ENCODE data around the gene ATP2B1. TPM values are rescaled to one million over a fixed set of nuclear protein-coding genes. Genes with fewer than 3 reads are reported as not detected.

Gene ATP2B1
- total and polyA plus RNA-seq, 2 of the 13 experiments (the other 11 are each of a cell fraction or from before 2014, with no cell fraction given) = 12.1 to 60.2 TPM

GRCh38 chr12:89698607-89699006 lies 10.0 kb downstream of the ATP2B1 start:
- intact Hi-C loops (cut with micrococcal nuclease; ENCODE audit: unreplicated experiment) (no loop called here), in situ Hi-C loops (cut with HindIII; ENCODE audit: extremely low pct_ligation_motif_present, low pct_unique_long_range_greater_than_20kb) (no loop called here)
- H3K79me2 ChIP-seq (ENCODE audit: insufficient read depth, low read length) = peaks cover 99% of the 10 kb centered on the region
- CTCF ChIA-PET (ENCODE audit: low intra/inter-chr PET ratio, low total read pairs) = no interaction called here
- no peak overlapping the region for H3K4me3 ChIP-seq (replicated peaks in 1 of 3; ENCODE audit: insufficient read depth in 1 of 3, low read depth in 2 of 3, low read length in 3 of 3)
- TF ChIP-seq ZNF101 (CRISPR knock-in tag; IDR thresholded peaks at IDR 0.05; ENCODE audit: borderline replicate concordance, low read depth) = no peak
- no peak for TF ChIP-seq ZBTB37 (CRISPR knock-in tag; IDR thresholded peaks at IDR 0.05)
- no peak for TF ChIP-seq RFX1 (IDR thresholded peaks at IDR 0.05)
- TF ChIP-seq ZXDC (CRISPR knock-in tag; IDR thresholded peaks at IDR 0.05) = no peak
- no peak for TF ChIP-seq SRF (IDR thresholded peaks at IDR 0.05; ENCODE audit: low read depth, low read length)
- TF ChIP-seq TAF1 (CRISPR knock-in tag; IDR thresholded peaks at IDR 0.05) = no peak
- TF ChIP-seq ZNF607 (CRISPR knock-in tag; IDR thresholded peaks at IDR 0.05; ENCODE audit: borderline replicate concordance) = no peak
- TF ChIP-seq PHF21A (CRISPR knock-in tag; IDR thresholded peaks at IDR 0.05) = no peak
- no peak for TF ChIP-seq DNMT3B (CRISPR knock-in tag; conservative IDR thresholded peaks at IDR 0.05)
- TF ChIP-seq, protein P1, sequence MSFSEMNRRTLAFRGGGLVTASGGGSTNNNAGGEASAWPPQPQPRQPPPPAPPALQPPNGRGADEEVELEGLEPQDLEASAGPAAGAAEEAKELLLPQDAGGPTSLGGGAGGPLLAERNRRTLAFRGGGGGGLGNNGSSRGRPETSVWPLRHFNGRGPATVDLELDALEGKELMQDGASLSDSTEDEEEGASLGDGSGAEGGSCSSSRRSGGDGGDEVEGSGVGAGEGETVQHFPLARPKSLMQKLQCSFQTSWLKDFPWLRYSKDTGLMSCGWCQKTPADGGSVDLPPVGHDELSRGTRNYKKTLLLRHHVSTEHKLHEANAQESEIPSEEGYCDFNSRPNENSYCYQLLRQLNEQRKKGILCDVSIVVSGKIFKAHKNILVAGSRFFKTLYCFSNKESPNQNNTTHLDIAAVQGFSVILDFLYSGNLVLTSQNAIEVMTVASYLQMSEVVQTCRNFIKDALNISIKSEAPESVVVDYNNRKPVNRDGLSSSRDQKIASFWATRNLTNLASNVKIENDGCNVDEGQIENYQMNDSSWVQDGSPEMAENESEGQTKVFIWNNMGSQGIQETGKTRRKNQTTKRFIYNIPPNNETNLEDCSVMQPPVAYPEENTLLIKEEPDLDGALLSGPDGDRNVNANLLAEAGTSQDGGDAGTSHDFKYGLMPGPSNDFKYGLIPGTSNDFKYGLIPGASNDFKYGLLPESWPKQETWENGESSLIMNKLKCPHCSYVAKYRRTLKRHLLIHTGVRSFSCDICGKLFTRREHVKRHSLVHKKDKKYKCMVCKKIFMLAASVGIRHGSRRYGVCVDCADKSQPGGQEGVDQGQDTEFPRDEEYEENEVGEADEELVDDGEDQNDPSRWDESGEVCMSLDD (CRISPR knock-in tag; IDR thresholded peaks at IDR 0.05; ENCODE audit: borderline replicate concordance) = no peak
- no peak for TF ChIP-seq ZFP36L2 (CRISPR knock-in tag; IDR thresholded peaks at IDR 0.05)
- TF ChIP-seq ARNTL (CRISPR knock-in tag; IDR thresholded peaks at IDR 0.05) = no peak
- no peak for TF ChIP-seq CHD4 (IDR thresholded peaks at IDR 0.05; ENCODE audit: borderline replicate concordance, low read length)
- TF ChIP-seq, protein P2, sequence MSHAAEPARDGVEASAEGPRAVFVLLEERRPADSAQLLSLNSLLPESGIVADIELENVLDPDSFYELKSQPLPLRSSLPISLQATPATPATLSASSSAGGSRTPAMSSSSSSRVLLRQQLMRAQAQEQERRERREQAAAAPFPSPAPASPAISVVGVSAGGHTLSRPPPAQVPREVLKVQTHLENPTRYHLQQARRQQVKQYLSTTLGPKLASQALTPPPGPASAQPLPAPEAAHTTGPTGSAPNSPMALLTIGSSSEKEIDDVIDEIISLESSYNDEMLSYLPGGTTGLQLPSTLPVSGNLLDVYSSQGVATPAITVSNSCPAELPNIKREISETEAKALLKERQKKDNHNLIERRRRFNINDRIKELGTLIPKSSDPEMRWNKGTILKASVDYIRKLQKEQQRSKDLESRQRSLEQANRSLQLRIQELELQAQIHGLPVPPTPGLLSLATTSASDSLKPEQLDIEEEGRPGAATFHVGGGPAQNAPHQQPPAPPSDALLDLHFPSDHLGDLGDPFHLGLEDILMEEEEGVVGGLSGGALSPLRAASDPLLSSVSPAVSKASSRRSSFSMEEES (CRISPR knock-in tag; IDR thresholded peaks at IDR 0.05) = no peak
- no peak for TF ChIP-seq MAF1 (CRISPR knock-in tag; IDR thresholded peaks at IDR 0.05; ENCODE audit: borderline replicate concordance)
- TF ChIP-seq NKX3-1 (CRISPR knock-in tag; IDR thresholded peaks at IDR 0.05) = no peak
- TF ChIP-seq KMT2B (CRISPR knock-in tag; IDR thresholded peaks at IDR 0.05) = no peak
- no peak for TF ChIP-seq RFX3 (CRISPR knock-in tag; IDR thresholded peaks at IDR 0.05)
- TF ChIP-seq RFX5 (IDR thresholded peaks at IDR 0.05; ENCODE audit: low read depth, low read length) = no peak
- H3K36me3 ChIP-seq (replicated peaks in 1 of 2; ENCODE audit: control insufficient read depth in 1 of 2, insufficient read depth in 2 of 2, low read length in 2 of 2) = no peaks in the 10 kb centered on the region
- H3K27ac ChIP-seq (ENCODE audit: extremely low read length, insufficient read depth, low read length) = no peak overlapping the region
- POLR2A ChIA-PET = no interaction called here
- H3K4me1 ChIP-seq (ENCODE audit: insufficient read depth, low read length) = peaks cover 49% of the 10 kb centered on the region
- H3K4me2 ChIP-seq (ENCODE audit: low read depth, low read length) = no peak overlapping the region
- H2AFZ ChIP-seq (ENCODE audit: low read length) = no peak overlapping the region
- H3K9ac ChIP-seq (ENCODE audit: insufficient read depth, low read depth, low read length) = no peak overlapping the region
- H3K9me3 ChIP-seq (ENCODE audit: low read length) = no peaks in the 10 kb centered on the region
- peaks cover 13% of the 10 kb centered on the region for H4K20me1 ChIP-seq (ENCODE audit: insufficient read depth, low read length)
- WGBS (ENCODE audit: low lambda C conversion rate) = 94% methylated on average over 2 of the region's 2 CpGs
- no peak for ATAC-seq
- H3K27me3 ChIP-seq (ENCODE audit: control insufficient read depth in 1 of 2, insufficient read depth in 2 of 2, low read length in 2 of 2) = no peaks in the 10 kb centered on the region
- DNase-seq (ENCODE audit: low spot score) = no peak
- FAIRE-seq = no peak
- BruUV-seq (replicated peaks) = no TSS peak
